ENCODE results near the gene SIX4.

DNA sequence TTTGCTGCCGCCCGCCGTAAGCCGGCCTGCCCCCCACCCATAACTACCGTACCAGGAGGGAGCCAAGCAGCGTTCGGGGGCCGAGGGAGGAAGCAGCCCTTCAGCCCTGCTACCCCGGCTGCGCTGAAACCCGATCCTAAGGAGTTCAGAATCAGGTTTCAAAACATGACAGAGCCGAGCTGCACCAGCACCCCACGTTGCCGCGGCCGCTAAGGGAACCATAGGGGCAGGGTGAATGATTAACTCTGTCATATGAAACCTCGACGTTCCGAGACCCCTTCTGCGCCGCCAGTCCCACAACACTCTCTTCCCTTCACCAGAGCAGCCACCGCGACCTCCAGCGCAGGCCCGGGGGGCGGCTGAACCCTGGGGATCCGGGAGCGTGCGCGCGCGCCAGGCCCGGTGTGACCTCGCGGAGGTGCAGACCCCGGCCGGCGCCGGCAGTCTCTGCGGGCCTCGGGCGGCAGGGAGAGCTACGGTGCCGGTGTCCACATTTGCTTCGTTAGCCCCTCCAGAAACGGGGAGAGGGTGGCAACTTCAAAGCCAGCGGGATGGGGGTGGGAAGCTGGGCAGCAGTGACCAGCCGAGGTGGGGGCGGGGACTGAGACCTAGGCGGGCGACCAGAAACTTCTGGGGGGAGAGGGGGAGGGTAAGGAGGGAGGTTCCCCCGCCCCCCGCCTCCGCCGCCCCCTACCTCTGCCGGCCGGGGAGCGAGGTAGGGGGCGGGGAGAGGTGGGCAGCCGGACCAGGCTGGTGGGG, 1.6 kb downstream of the SIX4 start:
- TF ChIP-seq POLR2AphosphoS5 (IDR thresholded peaks at IDR 0.05; ENCODE audit: low read depth, low read length) (no peak), SIN3A (IDR thresholded peaks at IDR 0.05; ENCODE audit: borderline replicate concordance, insufficient read depth, low read depth, low read length) (no peak)
- TF ChIP-seq, protein P1, sequence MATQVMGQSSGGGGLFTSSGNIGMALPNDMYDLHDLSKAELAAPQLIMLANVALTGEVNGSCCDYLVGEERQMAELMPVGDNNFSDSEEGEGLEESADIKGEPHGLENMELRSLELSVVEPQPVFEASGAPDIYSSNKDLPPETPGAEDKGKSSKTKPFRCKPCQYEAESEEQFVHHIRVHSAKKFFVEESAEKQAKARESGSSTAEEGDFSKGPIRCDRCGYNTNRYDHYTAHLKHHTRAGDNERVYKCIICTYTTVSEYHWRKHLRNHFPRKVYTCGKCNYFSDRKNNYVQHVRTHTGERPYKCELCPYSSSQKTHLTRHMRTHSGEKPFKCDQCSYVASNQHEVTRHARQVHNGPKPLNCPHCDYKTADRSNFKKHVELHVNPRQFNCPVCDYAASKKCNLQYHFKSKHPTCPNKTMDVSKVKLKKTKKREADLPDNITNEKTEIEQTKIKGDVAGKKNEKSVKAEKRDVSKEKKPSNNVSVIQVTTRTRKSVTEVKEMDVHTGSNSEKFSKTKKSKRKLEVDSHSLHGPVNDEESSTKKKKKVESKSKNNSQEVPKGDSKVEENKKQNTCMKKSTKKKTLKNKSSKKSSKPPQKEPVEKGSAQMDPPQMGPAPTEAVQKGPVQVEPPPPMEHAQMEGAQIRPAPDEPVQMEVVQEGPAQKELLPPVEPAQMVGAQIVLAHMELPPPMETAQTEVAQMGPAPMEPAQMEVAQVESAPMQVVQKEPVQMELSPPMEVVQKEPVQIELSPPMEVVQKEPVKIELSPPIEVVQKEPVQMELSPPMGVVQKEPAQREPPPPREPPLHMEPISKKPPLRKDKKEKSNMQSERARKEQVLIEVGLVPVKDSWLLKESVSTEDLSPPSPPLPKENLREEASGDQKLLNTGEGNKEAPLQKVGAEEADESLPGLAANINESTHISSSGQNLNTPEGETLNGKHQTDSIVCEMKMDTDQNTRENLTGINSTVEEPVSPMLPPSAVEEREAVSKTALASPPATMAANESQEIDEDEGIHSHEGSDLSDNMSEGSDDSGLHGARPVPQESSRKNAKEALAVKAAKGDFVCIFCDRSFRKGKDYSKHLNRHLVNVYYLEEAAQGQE (IDR thresholded peaks at IDR 0.05; ENCODE audit: insufficient read depth in 1 of 2, low read depth in 2 of 2, low read length in 1 of 2): no peak
- TF ChIP-seq, protein P2, sequence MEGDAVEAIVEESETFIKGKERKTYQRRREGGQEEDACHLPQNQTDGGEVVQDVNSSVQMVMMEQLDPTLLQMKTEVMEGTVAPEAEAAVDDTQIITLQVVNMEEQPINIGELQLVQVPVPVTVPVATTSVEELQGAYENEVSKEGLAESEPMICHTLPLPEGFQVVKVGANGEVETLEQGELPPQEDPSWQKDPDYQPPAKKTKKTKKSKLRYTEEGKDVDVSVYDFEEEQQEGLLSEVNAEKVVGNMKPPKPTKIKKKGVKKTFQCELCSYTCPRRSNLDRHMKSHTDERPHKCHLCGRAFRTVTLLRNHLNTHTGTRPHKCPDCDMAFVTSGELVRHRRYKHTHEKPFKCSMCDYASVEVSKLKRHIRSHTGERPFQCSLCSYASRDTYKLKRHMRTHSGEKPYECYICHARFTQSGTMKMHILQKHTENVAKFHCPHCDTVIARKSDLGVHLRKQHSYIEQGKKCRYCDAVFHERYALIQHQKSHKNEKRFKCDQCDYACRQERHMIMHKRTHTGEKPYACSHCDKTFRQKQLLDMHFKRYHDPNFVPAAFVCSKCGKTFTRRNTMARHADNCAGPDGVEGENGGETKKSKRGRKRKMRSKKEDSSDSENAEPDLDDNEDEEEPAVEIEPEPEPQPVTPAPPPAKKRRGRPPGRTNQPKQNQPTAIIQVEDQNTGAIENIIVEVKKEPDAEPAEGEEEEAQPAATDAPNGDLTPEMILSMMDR (IDR thresholded peaks at IDR 0.05): no peak

Data from Panc1 (cell line).